CD8-positive, alpha-beta memory T cell (primary cell): Measurements from ENCODE around the gene B3GALT6. TPM values are rescaled to one million over a fixed set of nuclear protein-coding genes. Genes with fewer than 3 reads are reported as not detected.
A peak's percentile ranks its signal among the peaks of the same experiment; 100 is the strongest.

Experiments used
- CTCF ChIA-PET: fragments of 350-600 bp; sonication (Branson Sonifier 250); formaldehyde crosslinking; loops from one replicate; lab custom pipeline; 2021; ENCODE audit warnings: antibody characterized with exemption; lab: Charles Lee
- POLR2A ChIA-PET: fragments of 350-600 bp; sonication (Branson Sonifier 250); formaldehyde crosslinking; loops from one replicate; lab custom pipeline; 2021; ENCODE audit warnings: antibody characterized with exemption; lab: Charles Lee
- DNase-seq, 5 donors: peaks; one replicate each; pipeline versions ENCODE4 v3.0.0 to v3.0.0-alpha.2; 2020 to 2022; ENCODE audit warnings: mixed read lengths in 1 of 5
- H3K27ac ChIP-seq: one replicate; pipeline ENCODE4 v1.7.0; 2013; ENCODE audit warnings: low read depth, mild to moderate bottlenecking, low read length, moderate library complexity
- H3K27me3 ChIP-seq: 2 replicates; pipeline ENCODE4 v1.7.0; 2013; ENCODE audit warnings: low read length, mild to moderate bottlenecking; ENCODE audit not compliant: insufficient read depth, poor library complexity, severe bottlenecking
- H3K36me3 ChIP-seq: 2 replicates; pipeline ENCODE4 v1.7.0; 2013; ENCODE audit warnings: mild to moderate bottlenecking, low read length, moderate library complexity; ENCODE audit not compliant: insufficient read depth
- H3K4me1 ChIP-seq: 2 replicates; pipeline ENCODE4 v1.7.0; 2013; ENCODE audit warnings: mild to moderate bottlenecking, low read length, moderate library complexity; ENCODE audit not compliant: insufficient read depth
- H3K4me3 ChIP-seq: 2 replicates; pipeline ENCODE4 v1.7.0; 2013; ENCODE audit warnings: mild to moderate bottlenecking, low read length
- H3K9me3 ChIP-seq: 2 replicates; pipeline ENCODE4 v1.7.0; 2013; ENCODE audit warnings: mild to moderate bottlenecking, low read length
- H3K27ac Mint-ChIP-seq, 8 donors: one replicate each; pipeline ENCODE4 v1.8.0; 2020 to 2021; ENCODE audit warnings: mixed read lengths in 8 of 8, mild to moderate bottlenecking in 6 of 8, inconsistent platforms in 3 of 8, moderate library complexity in 3 of 8
- H3K27me3 Mint-ChIP-seq, 2 donors: one replicate each; pipeline ENCODE4 v1.8.0; 2020 to 2021; ENCODE audit warnings: mixed read lengths in 2 of 2, mild to moderate bottlenecking in 1 of 2, moderate library complexity in 1 of 2
- H3K36me3 Mint-ChIP-seq, 3 donors: one replicate each; pipeline ENCODE4 v1.8.0; 2020 to 2021; ENCODE audit warnings: mixed read lengths in 3 of 3, inconsistent platforms in 1 of 3, mild to moderate bottlenecking in 1 of 3
- H3K4me1 Mint-ChIP-seq, 3 donors: one replicate each; pipeline ENCODE4 v1.8.0; 2020 to 2021; ENCODE audit warnings: mixed read lengths in 3 of 3, inconsistent platforms in 1 of 3, mild to moderate bottlenecking in 1 of 3
- H3K4me3 Mint-ChIP-seq, 7 donors: one replicate each; pipeline ENCODE4 v1.8.0; 2020 to 2021; ENCODE audit warnings: mixed read lengths in 7 of 7, mild to moderate bottlenecking in 6 of 7, moderate library complexity in 4 of 7, inconsistent platforms in 2 of 7
- H3K9me3 Mint-ChIP-seq, 5 donors: one replicate each; pipeline ENCODE4 v1.8.0; 2020 to 2022; ENCODE audit warnings: mixed read lengths in 5 of 5, mild to moderate bottlenecking in 3 of 5, moderate library complexity in 2 of 5, inconsistent platforms in 1 of 5
- polyA plus RNA-seq: library from polyadenylated mRNA; unstranded; fragments of 300-500 nt; fragmentation: Illumina TruSeq; gene quantifications from one replicate; pipeline ENCODE4 v1.2.3, GENCODE V29; 2021
- total RNA-seq, 2 experiments: library from RNA; stranded (reverse); gene quantifications; one replicate each; pipeline ENCODE4 v1.2.3, GENCODE V29; 2021

B3GALT6 gene
- total and polyA plus RNA-seq, 3 experiments from 2014 or later: 16.4 to 24.1 (median 23.7) TPM

DNA sequence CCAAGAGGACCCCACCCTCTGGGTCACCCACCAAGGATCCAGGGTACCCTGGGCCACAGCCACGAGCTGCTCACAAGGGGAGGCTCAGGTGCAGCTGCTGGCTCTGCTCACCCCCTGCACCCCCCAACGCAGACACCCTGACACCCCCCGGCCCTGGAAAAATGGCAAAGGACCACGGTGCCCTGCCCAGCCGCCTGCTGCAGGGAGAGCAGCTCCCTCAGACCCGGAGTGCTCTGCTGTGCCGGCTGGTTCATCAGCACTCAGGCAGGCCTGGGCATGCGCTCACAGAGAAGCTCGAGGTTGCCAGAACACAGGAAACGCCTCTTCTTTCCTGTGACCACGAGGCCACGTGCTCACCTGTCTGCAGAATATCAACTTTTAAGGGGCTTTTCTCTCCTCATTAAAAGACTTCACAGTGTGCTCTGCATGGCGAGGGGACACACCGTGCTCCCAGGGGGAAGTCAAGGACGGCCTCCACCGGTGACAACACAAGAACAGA lies 18.8 kb downstream of the B3GALT6 start:
- Mint-ChIP-seq H3K27ac (peak overlapping the region; percentile 50 to 97 (median 90)), H3K4me3 (peak overlapping the region in 6 of 7 donors; percentile 0 to 69 (median 55)), H3K9me3 (no peaks in the 10 kb centered on the region), H3K36me3 (peaks cover 0 to 28% (median 2%) of the 10 kb centered on the region in 3 donors), H3K27me3 (no peaks in the 10 kb centered on the region), H3K4me1 (peaks cover 3 to 14% (median 13%) of the 10 kb centered on the region in 3 donors)
- H3K4me1 ChIP-seq: peaks cover 13% of the 10 kb centered on the region
- no peak overlapping the region for H3K27ac ChIP-seq
- peaks cover 2% of the 10 kb centered on the region for H3K27me3 ChIP-seq
- H3K4me3 ChIP-seq: peak overlapping the region; percentile 7
- no peaks in the 10 kb centered on the region for H3K9me3 ChIP-seq
- POLR2A ChIA-PET: no interaction called here
- CTCF ChIA-PET: interaction anchor here (1.0 to 1.2 kb wide), 4 partner anchors 23 to 128 kb away, joined by 3 to 6 read pairs (median 4); no protein-coding TSS in a partner anchor
- no peaks in the 10 kb centered on the region for H3K36me3 ChIP-seq
- DNase-seq: peak in 4 of 5 donors; percentile 50 to 82 (median 66)

DNA sequence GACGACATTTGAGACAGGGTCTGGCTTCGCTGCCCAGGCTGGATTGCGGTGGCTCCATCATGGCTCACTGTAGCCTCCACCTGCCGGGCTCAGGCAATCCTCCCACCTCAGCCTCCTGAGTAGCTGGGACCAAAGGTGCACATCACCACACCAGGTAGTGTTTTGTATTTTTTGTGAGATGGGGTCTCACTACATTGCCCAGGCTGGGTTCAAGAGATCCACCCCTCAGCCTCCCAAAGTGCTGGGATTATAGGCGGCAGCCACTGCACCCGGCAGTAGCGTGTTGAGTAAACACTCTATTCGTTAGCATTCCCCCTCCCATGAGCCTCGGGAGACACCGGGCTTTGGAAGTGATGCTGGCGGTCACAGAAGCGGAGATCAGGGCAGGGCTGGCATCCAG lies 21.3 kb downstream of the B3GALT6 start:
- H3K4me3 Mint-ChIP-seq: no peak overlapping the region
- peaks cover 3 to 14% (median 13%) of the 10 kb centered on the region in 3 donors for H3K4me1 Mint-ChIP-seq
- no peak overlapping the region for H3K4me3 ChIP-seq
- no peaks in the 10 kb centered on the region for H3K27me3 ChIP-seq
- no peaks in the 10 kb centered on the region for H3K9me3 ChIP-seq
- peaks cover 0 to 41% (median 2%) of the 10 kb centered on the region in 3 donors for H3K36me3 Mint-ChIP-seq
- ChIA-PET POLR2A (no interaction called here), CTCF (no interaction called here)
- H3K27me3 Mint-ChIP-seq: no peaks in the 10 kb centered on the region
- DNase-seq: no peak
- H3K36me3 ChIP-seq: no peaks in the 10 kb centered on the region
- no peaks in the 10 kb centered on the region for H3K9me3 Mint-ChIP-seq
- no peak overlapping the region for H3K27ac ChIP-seq
- peaks cover 13% of the 10 kb centered on the region for H3K4me1 ChIP-seq
- H3K27ac Mint-ChIP-seq: peak overlapping the region in 1 of 8 donors; percentile 14

DNA sequence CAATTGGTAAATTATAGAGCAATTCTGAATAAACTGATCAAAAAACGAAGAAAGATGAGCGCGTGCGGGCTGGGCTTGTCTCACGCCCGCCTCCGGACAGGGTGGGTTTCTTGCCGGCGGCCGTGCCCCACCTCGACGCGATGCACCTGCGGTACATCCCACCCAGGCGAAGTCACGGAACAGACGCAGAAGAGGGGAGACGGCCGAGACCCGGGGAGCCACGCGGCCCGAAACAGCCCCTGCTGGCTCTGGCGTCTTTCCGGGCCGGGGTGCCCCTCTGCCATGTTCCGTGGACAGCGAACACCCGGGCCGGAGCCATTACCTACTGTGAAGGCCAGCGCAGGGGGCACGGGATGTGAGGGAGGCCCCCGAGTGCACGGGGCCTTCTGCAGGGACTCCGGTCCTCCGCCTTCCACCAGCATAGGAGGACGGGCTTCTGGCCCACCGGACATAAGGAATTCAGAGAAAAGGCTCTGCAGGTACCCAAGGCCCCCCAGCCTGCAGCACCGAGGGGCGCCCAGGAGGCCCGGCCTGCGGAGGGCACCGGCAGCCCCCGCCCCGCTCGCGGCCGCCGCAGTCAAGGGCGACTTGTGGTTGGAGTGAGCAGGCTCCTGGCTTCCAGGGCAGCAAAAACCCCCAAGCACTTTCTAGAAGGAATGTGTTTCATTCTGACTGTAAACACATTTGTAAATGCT lies 22.1 kb downstream of the B3GALT6 start:
- DNase-seq: no peak
- ChIA-PET CTCF (no interaction called here), POLR2A (no interaction called here)
- peaks cover 0 to 45% (median 2%) of the 10 kb centered on the region in 3 donors for H3K36me3 Mint-ChIP-seq
- no peak overlapping the region for H3K4me3 ChIP-seq
- peaks cover 3 to 14% (median 13%) of the 10 kb centered on the region in 3 donors for H3K4me1 Mint-ChIP-seq
- peaks cover 13% of the 10 kb centered on the region for H3K4me1 ChIP-seq
- no peaks in the 10 kb centered on the region for H3K27me3 ChIP-seq
- no peak overlapping the region for H3K27ac ChIP-seq
- H3K9me3 ChIP-seq: no peaks in the 10 kb centered on the region
- H3K27ac Mint-ChIP-seq: no peak overlapping the region
- H3K36me3 ChIP-seq: peaks cover 3% of the 10 kb centered on the region
- no peaks in the 10 kb centered on the region for H3K27me3 Mint-ChIP-seq
- no peak overlapping the region for H3K4me3 Mint-ChIP-seq
- H3K9me3 Mint-ChIP-seq: no peaks in the 10 kb centered on the region

DNA sequence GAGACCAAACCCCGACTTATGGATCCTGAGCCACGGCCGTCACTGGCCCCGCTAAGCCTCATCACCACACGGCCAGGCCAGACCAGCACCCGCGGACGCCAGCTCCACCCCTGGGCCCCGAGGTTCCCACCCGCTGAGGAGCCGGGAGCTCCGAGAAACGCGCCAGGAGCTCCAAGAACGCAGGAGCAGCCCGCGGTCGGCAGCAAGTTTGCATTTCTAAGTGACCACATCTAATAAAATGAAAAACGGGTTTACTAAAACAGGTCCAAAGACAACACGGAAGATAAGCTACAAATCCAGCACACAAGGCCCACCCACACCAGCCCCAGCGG lies 22.6 kb downstream of the B3GALT6 start:
- Histone ChIP-seq H3K36me3 (peaks cover 5% of the 10 kb centered on the region), H3K27ac (no peak overlapping the region), H3K9me3 (no peaks in the 10 kb centered on the region), H3K27me3 (no peaks in the 10 kb centered on the region), H3K4me1 (peaks cover 13% of the 10 kb centered on the region), H3K4me3 (no peak overlapping the region)
- H3K27ac Mint-ChIP-seq: no peak overlapping the region
- ChIA-PET CTCF (interaction anchor here (0.9 kb wide), 1 partner anchor 121 kb away, joined by 3 read pairs; the partner anchor contains the start of gene AURKAIP1), POLR2A (no interaction called here)
- H3K9me3 Mint-ChIP-seq: no peaks in the 10 kb centered on the region
- H3K4me3 Mint-ChIP-seq: no peak overlapping the region
- H3K27me3 Mint-ChIP-seq: no peaks in the 10 kb centered on the region
- peaks cover 4 to 13% (median 13%) of the 10 kb centered on the region in 3 donors for H3K4me1 Mint-ChIP-seq
- no peak for DNase-seq
- peaks cover 0 to 50% (median 2%) of the 10 kb centered on the region in 3 donors for H3K36me3 Mint-ChIP-seq

DNA sequence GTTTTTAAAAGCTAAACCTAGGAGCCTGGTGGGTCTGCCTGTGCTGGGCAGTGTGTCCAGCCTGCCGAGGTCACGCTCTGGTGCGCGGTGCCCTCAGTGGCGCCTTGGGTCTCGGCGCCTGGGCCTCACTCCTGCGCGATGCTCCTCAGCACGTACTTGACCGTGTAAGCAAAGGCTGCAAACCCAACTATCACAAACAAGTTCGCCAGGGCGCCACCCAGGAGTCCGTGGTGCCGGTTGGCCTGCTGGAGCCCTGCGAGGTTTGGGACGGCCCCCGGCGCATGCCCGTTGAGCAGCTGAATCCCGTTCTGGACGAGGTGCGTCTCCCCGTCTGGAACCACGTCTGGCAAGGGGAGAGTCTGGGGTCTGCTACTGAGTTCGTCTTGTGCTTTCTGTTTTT lies 23.0 kb downstream of the B3GALT6 start:
- no peak overlapping the region for H3K4me3 ChIP-seq
- H3K9me3 ChIP-seq: no peaks in the 10 kb centered on the region
- H3K27me3 Mint-ChIP-seq: no peaks in the 10 kb centered on the region
- peaks cover 0 to 54% (median 2%) of the 10 kb centered on the region in 3 donors for H3K36me3 Mint-ChIP-seq
- ChIA-PET POLR2A (no interaction called here), CTCF (interaction anchor here (0.9 kb wide), 1 partner anchor 120 kb away, joined by 3 read pairs; the partner anchor contains the start of gene AURKAIP1)
- no peak overlapping the region for H3K27ac ChIP-seq
- H3K27me3 ChIP-seq: no peaks in the 10 kb centered on the region
- no peak for DNase-seq
- peaks cover 8 to 16% (median 12%) of the 10 kb centered on the region in 3 donors for H3K4me1 Mint-ChIP-seq
- H3K9me3 Mint-ChIP-seq: no peaks in the 10 kb centered on the region
- peaks cover 5% of the 10 kb centered on the region for H3K36me3 ChIP-seq
- no peak overlapping the region for H3K4me3 Mint-ChIP-seq
- peaks cover 13% of the 10 kb centered on the region for H3K4me1 ChIP-seq
- no peak overlapping the region for H3K27ac Mint-ChIP-seq

DNA sequence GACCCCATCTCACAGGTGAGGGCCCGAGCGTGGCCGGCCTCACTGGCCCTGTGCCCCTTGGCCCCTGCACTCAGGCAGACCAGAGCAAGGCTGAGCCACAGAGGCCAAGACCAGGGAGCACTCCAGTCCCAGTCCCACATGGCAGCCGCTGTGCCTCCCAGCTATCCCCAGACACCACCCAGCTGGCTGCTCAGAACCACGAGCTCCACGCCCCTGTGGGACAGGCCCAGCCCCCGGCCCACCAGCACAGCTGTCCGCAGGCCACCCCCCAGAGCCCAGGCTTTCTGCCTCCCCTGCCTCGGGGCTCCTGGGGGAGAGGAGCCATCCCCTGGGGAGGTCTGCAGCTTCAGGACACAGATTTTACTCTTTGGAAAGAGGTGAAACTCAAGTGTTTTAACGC lies 23.6 kb downstream of the B3GALT6 start:
- no peaks in the 10 kb centered on the region for H3K27me3 Mint-ChIP-seq
- H3K4me3 Mint-ChIP-seq: no peak overlapping the region
- H3K27me3 ChIP-seq: no peaks in the 10 kb centered on the region
- POLR2A ChIA-PET: no interaction called here
- no peak overlapping the region for H3K4me3 ChIP-seq
- H3K4me1 Mint-ChIP-seq: peaks cover 7 to 15% (median 8%) of the 10 kb centered on the region in 3 donors
- CTCF ChIA-PET: no interaction called here
- H3K4me1 ChIP-seq: peaks cover 9% of the 10 kb centered on the region
- H3K27ac Mint-ChIP-seq: peak overlapping the region in 2 of 8 donors; percentile 14 to 66
- H3K9me3 Mint-ChIP-seq: no peaks in the 10 kb centered on the region
- peaks cover 8% of the 10 kb centered on the region for H3K36me3 ChIP-seq
- no peak overlapping the region for H3K27ac ChIP-seq
- no peaks in the 10 kb centered on the region for H3K9me3 ChIP-seq
- peaks cover 0 to 59% (median 2%) of the 10 kb centered on the region in 3 donors for H3K36me3 Mint-ChIP-seq
- no peak for DNase-seq

DNA sequence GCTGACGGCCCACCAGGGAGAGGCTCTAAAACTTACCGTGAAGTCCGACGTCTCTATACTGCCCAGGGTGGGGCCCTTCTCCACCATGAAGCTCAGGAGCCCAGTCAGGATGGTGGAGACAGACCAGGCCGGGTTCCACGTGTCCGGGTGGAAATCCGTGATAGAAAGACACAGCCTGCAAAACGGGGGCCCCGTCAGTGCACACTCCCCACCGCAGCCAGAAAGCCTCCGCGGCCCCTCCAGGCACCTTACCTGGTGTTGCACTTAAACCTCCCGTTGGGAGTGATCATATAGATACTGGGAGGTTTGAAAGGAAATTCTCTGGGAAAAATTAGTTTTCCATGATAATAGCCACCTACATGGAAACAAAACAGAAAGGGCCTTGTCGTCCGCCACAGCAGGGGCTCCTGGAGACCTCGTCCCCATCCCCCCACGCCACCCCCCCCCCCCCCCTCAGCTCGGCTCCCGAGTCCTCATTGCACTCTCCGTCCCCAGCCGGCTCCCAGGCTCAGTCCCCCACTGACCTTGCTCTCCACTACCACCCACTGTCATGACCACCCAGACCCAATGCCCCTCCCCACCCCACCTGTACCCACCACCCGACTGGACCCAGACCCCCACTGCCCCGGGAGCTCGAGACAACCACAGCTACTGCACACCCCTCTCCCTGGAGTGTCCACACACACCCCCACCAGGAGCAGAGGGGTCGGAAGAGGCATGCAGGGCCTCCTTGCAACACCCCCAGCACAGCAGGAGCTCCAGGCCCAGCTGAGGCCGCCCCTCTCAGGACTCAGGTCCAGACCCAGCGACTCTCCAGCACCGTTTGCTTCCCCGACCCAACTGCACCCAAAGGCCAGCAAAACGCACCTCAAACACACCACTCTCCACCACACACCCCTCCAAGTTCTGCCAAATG lies 25.2 kb downstream of the B3GALT6 start:
- Histone ChIP-seq H3K4me1 (no peaks in the 10 kb centered on the region), H3K9me3 (no peaks in the 10 kb centered on the region), H3K27ac (no peak overlapping the region), H3K36me3 (peaks cover 17% of the 10 kb centered on the region), H3K4me3 (no peak overlapping the region), H3K27me3 (no peaks in the 10 kb centered on the region)
- ChIA-PET CTCF (interaction anchor here (0.7 kb wide), 1 partner anchor 97 kb away, joined by 3 read pairs; no protein-coding TSS in a partner anchor), POLR2A (no interaction called here)
- peaks cover 0 to 70% (median 5%) of the 10 kb centered on the region in 3 donors for H3K36me3 Mint-ChIP-seq
- no peak for DNase-seq
- no peaks in the 10 kb centered on the region for H3K27me3 Mint-ChIP-seq
- no peak overlapping the region for H3K4me3 Mint-ChIP-seq
- peaks cover 6 to 16% (median 11%) of the 10 kb centered on the region in 3 donors for H3K4me1 Mint-ChIP-seq
- no peaks in the 10 kb centered on the region for H3K9me3 Mint-ChIP-seq
- no peak overlapping the region for H3K27ac Mint-ChIP-seq
